ENCODE results near the gene CES5A. TPM values are rescaled to one million over a fixed set of nuclear protein-coding genes. Genes with fewer than 3 reads are reported as not detected.
"Not testable (repeated sequence)": the region's sequence is repeated elsewhere in the genome, so short reads cannot be mapped to it uniquely, and the experiment has no call there.

Gene CES5A
- total RNA-seq, 3 donors from 2014 or later: not detected

DNA sequence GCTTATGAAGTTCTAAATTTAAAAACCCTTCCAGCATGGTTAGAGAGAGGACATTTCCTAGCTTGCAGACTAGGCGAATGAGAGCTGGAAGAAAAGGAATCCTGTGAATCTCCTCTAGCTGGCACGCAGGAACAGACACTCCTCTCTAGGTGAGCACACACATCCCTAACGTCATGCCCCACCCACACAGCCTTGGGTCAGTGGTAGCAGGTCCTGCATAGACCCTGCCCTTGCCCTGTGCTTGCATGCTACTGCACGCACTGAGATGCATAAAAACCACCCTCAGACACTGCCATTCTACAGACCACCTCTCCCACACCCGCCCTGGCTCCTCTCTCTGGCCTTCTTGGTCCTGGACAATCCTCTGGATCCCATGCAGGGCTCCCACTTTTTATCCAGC lies 65.8 kb downstream of the CES5A start:
- no peak for DNase-seq
- intact Hi-C loops (cut with DNase I, micrococcal nuclease): no loop called here
- no peaks in the 10 kb centered on the region for H3K9me3 ChIP-seq
- ATAC-seq: no peak
- H3K36me3 ChIP-seq (ENCODE audit: low read depth): no peaks in the 10 kb centered on the region
- no peak overlapping the region for H3K4me3 ChIP-seq
- TF ChIP-seq, protein P1, sequence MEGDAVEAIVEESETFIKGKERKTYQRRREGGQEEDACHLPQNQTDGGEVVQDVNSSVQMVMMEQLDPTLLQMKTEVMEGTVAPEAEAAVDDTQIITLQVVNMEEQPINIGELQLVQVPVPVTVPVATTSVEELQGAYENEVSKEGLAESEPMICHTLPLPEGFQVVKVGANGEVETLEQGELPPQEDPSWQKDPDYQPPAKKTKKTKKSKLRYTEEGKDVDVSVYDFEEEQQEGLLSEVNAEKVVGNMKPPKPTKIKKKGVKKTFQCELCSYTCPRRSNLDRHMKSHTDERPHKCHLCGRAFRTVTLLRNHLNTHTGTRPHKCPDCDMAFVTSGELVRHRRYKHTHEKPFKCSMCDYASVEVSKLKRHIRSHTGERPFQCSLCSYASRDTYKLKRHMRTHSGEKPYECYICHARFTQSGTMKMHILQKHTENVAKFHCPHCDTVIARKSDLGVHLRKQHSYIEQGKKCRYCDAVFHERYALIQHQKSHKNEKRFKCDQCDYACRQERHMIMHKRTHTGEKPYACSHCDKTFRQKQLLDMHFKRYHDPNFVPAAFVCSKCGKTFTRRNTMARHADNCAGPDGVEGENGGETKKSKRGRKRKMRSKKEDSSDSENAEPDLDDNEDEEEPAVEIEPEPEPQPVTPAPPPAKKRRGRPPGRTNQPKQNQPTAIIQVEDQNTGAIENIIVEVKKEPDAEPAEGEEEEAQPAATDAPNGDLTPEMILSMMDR (IDR thresholded peaks at IDR 0.05): no peak
- H3K4me1 ChIP-seq (ENCODE audit: low read depth): no peaks in the 10 kb centered on the region

DNA sequence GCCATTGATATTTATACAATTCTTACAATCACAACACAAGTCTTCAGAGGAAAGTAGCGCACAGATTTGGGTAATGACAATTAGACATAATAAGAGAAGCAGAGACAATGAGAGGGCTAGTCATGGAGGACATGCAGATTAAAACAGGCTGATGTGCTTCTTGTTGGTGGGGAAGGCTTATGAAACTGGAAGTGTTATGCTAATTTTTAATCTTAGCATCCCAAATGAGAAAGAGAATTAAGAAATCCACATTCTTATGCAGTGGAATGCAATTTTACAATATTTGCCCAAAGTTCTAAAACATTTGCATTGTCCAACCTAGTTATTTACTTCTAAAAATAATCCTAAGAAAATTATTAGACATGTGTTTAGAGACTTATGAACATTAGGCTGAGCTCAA lies 66.9 kb downstream of the CES5A start:
- H3K36me3 ChIP-seq (ENCODE audit: low read depth); H3K9me3 ChIP-seq; intact Hi-C loops (cut with DNase I, micrococcal nuclease); H3K4me1 ChIP-seq (ENCODE audit: low read depth); DNase-seq; ATAC-seq; H3K4me3 ChIP-seq: not testable (repeated sequence)

DNA sequence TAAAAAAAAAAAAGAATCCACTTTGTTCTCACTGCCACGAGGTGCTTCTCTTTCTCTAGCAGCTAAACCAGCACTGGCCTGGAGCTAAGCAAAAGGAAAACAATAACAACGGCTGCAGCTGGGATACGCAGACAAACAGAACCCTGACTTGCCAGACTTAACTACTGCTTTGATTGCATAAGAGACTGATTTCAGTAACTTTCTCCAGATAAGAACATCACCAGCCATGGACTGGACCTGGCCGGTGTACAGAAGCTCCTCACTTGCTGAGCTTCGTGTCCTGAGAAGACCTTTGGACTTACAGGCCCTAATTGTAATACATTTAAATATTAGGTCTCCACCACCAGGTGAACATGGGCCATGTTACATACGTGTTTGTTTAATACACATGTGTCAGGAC lies 70.1 kb downstream of the CES5A start:
- H3K4me1 ChIP-seq (ENCODE audit: low read depth); H3K4me3 ChIP-seq; ATAC-seq; intact Hi-C loops (cut with DNase I, micrococcal nuclease); DNase-seq; H3K9me3 ChIP-seq; H3K36me3 ChIP-seq (ENCODE audit: low read depth): not testable (repeated sequence)

DNA sequence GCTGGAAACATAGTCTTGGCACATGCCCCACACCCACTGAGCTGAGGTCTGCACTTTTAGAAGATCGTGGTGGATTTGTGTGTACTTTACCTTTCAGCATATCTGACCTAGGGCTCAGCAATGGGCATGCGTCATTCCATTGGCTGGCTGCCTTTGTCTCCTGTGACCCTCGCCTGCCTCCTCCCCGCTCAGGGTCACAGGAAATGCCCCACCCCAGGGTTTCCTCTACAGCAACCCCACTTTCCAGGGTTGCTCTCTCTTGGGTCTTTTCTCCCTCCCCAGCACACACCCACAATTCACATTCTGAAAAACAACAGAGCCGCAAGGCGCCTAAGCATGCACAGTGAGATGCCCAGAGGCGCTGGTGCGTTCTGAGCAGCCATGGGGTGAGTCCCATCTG lies 71.5 kb downstream of the CES5A start:
- intact Hi-C loops (cut with DNase I, micrococcal nuclease); DNase-seq; H3K9me3 ChIP-seq; H3K4me3 ChIP-seq; H3K4me1 ChIP-seq (ENCODE audit: low read depth); ATAC-seq; H3K36me3 ChIP-seq (ENCODE audit: low read depth): not testable (repeated sequence)

Other genes starting within 250 kb of the CES5A start
- gene SLC6A2, start 219.4 kb downstream of the CES5A start, total RNA-seq: under 1 TPM in 2 of 3 donors, not detected in 1; 0.09 to 0.19 TPM
- 10 to 100 TPM in 2 of 3 donors, 1 to 10 TPM in 1; 9.8 to 81.2 (median 11.6) TPM for gene CES1, start 42.3 kb downstream of the CES5A start, total RNA-seq